GM21360 (cell line): ENCODE measurements around the gene FBXO41.
"Not testable (repeated sequence)": the region's sequence is repeated elsewhere in the genome, so short reads cannot be mapped to it uniquely, and the experiment has no call there.

ENCODE experiments used
- ATAC-seq: cut with Tn5 transposase; IDR thresholded peaks from one replicate; pipeline ENCODE4 v1.9.1; 2021; ENCODE audit warnings: mild to moderate bottlenecking, moderate library complexity; ENCODE audit not compliant: unreplicated experiment

Gene FBXO41

DNA sequence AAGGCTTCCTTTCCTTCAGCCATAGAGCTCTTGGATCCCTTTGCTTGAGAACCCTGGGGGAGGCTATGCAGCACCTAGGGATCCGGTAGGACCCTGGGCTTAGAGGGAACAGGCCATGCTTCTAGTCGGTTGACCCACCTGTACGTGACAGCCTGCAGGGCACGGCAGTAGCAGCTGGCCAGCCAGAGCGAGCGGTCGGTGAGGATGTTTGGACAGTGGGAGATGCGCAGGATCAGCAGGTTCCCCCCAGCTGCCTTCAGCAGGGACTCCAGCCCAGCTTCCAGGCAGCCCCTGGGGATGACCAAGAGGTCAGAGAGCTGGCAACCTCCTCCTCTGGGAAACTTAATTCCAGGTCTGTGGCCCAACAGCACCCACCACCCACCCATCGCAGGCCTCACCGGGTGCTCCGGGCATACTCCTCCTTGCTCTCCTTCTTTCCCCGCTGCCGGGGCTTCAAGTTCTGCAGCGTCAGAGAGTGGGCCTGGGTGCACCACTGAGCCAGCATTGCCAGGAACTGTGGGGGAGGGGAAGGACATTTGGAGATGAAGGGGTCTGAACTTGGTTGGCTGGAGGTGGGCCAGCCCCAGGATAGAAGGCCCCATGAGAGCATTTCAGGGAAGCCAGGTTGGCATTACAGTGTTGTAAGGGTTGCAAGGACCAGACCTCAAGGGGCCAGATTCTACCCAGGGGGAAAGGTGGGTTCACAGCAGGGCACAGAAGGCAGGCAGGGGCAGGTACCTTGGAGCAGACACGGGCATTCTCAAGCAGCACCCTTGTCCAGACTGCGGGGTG is 20.5 kb downstream of the FBXO41 start:
- ATAC-seq, result no peak

DNA sequence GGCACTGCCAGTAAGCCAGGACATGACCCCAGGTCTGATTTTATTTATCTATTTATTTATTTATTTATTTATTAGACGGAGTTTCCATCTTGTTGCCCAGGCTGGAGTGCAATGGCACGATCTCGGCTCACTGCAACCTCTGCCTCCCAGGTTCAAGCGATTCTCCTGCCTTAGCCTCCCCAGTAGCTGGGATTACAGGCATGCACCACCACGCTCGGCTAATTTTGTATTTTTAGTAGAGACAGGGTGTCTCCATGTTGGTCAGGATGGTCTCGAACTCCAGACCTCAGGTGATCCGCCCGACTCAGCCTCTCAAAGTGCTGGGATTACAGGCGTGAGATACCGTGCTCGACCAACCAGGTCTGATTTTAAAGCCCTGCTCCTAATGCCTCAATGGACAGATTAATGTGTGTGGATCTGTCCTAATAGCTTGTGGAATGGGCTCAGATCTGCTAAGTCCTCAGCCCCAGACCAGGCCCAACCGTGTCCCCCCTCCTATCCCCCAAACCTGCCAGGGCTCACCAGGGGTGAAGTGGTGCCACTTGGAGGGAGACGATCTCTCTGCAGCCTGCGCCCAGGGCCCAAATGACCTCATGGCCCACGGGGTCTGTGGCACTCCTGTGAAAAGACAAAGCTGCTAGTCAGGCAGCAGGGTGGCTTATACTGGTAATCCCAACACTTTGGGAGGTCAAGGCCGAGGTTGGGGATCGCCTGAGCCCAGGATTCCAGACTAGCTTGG is 21.4 kb downstream of the FBXO41 start:
- not testable (repeated sequence) for ATAC-seq

DNA sequence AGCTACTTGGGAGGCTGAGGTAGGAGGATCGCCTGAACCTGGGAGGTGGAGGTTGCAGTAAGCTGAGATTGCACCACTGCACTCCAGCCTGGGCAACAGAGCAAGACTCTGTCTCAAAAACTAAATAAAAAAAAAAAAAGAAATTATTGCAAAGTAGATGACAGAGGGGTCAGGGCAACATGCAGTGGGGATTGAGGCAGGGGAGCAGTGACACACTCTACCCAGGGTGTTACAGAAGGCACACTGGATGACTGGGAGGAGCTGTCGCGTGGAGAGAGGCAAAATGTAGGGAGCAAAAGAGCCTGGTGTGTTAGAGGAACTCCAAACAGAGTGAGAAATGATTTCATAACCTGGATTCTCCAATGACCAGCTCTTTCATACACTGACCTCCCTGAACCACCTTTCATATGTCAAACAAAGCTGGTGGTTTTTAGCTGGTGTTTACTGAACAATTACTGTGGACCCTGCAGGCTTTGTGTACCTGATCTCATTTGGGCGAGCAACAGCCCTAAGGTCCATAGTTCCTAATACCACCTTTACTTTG is 22.1 kb downstream of the FBXO41 start:
- ATAC-seq, result no peak

DNA sequence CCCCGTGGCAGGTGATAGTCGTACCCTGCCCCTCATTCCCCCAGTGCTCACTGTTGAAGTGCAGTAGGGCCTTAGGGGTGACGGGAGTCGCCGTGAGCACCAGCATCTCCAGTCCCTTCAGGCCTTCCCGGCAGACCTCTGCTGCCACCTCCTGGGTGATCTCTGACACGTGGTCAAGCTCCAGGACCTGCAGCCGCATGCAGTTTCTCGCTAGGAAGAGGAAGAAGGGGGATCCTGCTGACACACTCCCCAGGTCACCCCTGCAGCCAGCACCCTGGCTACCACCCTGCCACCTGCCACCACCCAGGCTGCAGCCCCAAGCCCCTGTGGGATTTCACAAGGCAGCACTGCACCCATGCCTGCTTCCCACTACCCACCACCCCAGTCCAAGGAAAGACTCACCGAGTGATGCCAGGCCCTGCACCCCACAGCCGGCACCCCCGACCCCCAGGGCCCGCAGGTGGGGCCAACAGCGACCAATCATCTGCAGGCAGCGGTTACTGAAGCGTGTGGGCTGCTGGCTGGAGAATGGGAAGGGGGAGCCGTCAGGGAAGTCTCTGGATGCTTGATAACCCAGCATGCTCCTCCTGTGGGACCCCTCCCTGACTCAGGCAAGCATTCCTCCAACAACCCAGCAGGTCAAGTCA is 23.8 kb downstream of the FBXO41 start:
- ATAC-seq, result no peak

DNA sequence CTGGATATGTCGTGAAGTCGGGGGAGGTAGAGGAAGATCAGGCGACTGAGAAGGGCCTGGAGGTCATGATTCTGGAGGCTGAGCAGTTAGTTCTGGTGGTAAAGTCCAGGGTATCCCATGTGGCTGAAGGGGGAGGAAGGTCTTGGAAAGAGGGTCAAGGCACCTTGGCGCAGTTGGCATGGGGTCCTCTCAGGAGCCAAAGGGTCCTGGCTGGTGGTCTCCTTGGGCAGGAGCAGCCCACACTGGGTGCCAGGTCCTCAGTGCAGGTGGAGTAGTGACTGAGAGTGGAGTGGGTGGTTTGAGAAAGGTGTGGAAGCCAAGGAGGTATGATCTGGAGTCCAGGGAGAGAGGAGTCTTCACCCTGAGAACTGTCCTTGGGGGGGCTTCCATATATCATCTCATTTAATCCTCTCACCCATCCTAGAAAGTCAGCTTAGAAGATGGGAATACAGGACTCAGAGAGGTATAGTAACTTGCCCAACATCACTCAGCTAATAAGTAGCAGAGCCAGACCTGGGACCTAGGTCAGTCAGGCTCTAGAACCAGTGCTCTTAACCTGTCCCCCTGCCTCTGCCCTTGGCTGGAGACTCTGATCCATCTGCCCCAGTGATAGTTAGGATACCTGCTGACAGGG is 24.5 kb downstream of the FBXO41 start:
- ATAC-seq, result no peak

DNA sequence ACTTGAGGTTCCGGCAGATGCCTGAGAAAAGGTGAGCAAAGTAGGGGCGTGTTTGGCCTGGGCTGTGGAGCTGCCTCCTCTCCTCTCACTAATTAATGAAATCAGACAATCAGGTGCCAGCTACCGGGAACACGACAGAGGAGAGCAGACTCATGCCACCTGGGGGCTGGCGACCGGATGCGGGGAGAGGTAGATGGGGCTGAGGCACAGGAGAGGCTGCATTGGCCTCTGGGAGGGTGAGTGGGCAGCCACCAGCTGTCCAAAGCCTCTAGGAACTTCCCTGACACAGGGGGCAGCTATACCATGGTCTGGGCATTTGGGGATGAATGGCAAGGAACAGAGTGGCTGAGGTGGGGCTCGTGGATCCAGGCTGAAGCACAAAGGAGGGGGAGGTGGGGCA is 25.0 kb downstream of the FBXO41 start:
- ATAC-seq, result no peak

DNA sequence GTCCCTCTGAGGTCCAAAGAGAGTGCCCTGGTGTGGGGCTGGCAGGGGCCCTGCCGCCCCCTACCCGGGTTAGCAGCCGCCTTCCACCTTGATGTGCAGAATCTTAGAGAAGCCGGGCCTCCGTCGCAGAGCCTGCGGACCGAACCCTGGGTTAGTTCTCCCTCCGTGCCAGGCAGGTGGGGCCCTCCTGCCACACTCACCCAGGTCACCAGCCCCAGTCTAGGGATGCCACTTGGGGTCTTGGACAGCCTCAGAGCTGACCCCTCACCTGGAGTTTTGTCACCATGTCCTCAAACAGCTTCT is 25.4 kb downstream of the FBXO41 start:
- ATAC-seq, result no peak

- ATAC-seq, result no peak
Observed at GRCh38 chr2:73258186-73258912, 25.9 kb downstream of the FBXO41 start.

DNA sequence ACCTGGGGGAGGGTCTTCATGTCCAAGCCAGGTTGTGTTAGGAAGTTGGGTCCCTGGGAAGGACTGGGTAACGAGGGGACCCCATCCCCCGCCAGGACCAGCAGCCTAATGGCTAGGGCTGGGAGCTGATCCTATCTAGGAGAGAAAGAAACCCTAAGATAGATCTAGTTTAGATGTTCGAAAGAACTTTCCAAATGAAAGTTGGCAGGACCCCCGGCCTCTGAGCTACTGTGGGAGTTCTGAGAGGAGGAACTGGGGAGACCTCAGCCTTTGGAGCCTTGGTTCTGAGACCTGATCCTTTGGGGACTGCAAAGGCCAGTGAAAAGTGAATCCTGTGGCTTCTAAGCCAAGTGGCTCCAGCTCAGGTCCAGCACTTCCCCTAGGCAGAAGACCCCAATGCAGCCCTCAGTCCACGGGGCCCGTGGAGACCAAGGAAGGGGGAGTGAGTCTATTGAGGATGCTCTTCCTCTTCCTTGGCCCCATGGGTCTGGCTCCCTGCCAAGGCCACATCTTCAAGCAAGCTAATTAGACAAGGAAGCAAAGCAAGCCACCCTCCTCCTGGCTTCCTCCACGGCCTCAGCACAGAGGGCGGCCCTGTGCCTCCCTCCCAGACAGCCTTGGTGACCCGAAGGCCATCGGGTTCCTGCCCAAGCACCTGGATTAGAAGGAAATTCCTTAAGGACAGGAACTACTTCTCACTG is 26.7 kb downstream of the FBXO41 start:
- ATAC-seq, result no peak

- no peak for ATAC-seq
Observed at GRCh38 chr2:73257021-73257420, 27.3 kb downstream of the FBXO41 start.

GRCh38 chr2:73256618-73256922 is 27.7 kb downstream of the FBXO41 start:
- ATAC-seq, result no peak

- no peak for ATAC-seq
Observed at GRCh38 chr2:73255907-73256617, 28.2 kb downstream of the FBXO41 start.

DNA sequence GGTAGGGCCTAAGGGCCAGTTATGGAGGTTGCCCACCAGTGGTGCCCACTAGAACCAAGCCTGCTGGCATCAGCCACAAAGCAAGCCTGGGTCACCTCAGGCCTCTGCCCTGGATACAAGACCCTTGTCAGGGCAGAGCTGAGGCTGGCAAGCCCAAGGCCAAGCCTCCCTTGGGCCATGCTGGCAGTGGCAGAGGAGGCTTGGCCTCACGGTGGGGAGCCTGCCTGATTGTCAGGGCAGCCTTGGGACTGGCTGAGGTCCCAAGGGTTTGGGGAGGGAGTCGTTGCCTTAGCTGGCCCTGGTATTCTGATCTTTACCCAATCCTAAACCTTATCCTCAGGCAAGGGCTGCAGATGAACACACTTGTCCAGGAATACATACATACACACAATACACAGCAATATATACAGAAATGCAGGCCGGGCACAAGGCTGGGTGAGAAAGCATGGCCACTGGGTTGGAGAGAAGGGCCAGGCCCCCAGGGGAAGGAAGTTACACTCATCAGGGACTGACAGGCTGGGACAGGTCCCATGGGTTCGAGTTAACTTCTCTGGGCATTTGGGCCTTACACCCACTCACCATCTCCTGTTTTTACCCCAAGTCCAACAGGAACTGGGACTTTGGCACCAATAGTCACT is 29.2 kb downstream of the FBXO41 start:
- ATAC-seq, result no peak

DNA sequence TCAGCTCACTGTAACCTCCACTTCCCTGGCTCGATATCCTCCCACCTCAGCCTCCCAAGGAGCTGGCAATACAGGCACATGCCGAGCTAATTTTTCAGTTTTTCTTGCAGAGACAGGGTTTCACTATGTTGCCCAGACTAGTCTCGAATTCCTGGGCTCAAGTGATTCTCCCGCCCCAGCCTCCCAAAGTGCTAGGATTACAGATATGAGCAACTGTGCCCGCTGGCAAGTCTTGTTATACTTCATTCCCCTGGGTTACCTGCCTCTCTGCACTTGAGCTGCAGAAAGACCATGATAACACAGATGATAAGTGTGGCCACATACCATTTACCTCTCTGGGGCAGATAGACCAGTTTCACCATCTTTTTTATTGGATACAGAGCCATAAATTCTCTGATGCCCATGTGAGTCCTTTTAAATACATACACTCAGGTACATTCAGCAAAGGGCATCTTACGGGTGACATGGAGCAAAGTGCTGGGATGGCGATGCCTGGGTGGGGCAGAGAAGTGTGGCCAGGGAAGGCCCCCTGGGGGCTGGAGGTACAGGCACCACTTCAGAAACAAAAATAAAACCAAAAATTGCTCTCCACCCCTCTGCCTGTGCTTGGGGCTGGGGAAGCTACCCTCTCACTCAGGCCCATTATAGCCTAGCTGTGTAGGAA is 29.8 kb downstream of the FBXO41 start:
- no peak for ATAC-seq

- ATAC-seq, result no peak
Observed at GRCh38 chr2:73253901-73254300, 30.4 kb downstream of the FBXO41 start.

- no peak for ATAC-seq
Observed at GRCh38 chr2:73253400-73253799, 30.9 kb downstream of the FBXO41 start.

DNA sequence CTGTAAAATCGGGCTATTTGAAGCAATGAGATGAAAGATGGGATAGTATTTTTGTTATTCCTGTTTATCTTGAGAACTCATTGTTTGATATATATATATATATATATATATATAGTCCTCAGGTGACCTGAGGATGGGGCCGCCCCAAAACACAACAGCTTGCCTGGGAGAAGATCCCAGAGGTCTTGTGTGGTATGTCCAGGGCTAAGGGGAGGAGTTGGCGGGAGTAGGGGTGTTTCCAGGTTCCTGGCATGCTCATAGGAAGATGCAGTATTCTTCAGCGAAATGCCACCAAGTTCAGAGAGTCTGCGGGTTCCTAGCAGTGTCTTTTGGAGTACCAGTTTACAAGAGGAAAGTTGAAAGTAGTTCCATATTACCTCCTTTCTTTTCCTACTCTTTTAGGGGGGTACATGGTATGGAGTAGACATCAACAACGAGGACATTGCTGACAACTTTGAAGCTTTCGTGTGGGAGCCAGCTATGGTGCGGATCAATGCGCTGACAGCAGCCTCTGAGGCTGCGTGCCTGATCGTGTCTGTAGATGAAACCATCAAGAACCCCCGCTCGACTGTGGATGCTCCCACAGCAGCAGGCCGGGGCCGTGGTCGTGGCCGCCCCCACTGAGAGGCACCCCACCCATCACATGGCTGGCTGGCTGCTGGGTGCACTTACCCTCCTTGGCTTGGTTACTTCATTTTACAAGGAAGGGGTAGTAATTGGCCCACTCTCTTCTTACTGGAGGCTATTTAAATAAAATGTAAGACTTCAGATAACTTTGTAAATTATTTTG is 31.8 kb downstream of the FBXO41 start:
- no peak for ATAC-seq
